GM19372 (cell line): ENCODE measurements around the gene SLC5A10.
"Not testable (repeated sequence)": the region's sequence is repeated elsewhere in the genome, so short reads cannot be mapped to it uniquely, and the experiment has no call there.

ENCODE experiments used
- ATAC-seq: cut with Tn5 transposase; IDR thresholded peaks from one replicate; pipeline ENCODE4 v1.9.1; 2021; ENCODE audit warnings: mild to moderate bottlenecking, low read depth, moderate library complexity; ENCODE audit not compliant: unreplicated experiment

The SLC5A10 gene

DNA sequence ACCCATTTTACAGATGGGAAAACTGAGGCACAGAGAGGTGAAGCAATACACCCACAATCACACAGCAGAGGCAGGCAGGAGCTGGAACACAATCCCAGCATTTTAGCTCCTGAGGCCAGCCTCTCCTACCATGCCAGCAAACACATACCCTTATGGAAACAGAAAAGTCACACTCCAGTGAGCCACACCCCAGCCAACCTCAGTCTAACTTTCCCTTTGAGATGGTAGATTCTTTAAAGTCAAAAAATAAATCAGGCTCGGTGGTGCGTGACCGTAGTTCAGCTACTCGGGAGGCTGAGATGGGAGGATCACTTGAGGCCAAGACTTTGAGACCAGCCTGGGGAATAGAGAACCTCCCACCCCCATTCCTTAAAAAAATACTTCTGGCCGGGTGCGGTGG, 84.2 kb downstream of the SLC5A10 start:
- not testable (repeated sequence) for ATAC-seq

DNA sequence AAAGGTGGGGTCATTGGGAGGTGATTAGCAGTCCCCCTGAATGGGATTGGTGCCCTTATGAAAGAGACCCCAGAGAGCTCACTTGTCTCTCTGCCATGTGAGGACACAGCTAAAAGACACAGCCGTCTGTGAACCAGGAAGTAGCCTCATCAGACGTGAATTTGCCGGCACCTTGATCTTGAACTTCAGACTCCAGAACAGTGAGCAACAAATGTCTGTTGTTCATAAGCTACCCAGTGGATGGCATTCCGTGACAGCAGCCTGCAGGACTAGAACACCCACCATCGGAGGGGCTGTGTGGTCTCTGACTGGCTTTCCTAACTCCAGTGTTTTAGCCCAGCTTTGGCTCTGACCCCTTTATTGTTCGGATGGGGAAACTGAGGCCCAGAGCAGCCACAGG, 85.6 kb downstream of the SLC5A10 start:
- ATAC-seq, result not testable (repeated sequence)

- ATAC-seq, result not testable (repeated sequence)
Observed at GRCh38 chr17:19038007-19038406, 86.0 kb downstream of the SLC5A10 start.

DNA sequence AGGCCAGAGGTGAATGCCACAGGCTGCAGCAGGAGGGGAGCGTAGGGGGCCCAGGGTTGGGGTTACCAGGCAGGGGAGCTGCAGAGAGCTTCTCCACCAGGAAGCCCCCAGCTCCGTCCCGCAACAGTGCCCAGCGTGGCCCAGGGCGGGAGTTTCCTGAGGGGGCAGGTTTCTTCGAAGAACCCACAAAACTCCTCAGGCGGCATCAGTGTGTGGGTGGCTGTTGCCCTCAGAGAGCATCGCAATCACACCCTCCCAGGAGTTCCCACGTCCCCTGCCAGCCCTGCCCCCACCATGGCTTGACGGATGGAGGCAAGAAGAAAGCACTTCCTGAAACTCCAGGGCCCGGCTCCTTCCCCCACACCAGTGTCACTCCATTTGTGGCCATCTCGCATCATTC, 86.8 kb downstream of the SLC5A10 start:
- not testable (repeated sequence) for ATAC-seq

GRCh38 chr17:19040350-19040749, 88.4 kb downstream of the SLC5A10 start:
- ATAC-seq, result not testable (repeated sequence)

DNA sequence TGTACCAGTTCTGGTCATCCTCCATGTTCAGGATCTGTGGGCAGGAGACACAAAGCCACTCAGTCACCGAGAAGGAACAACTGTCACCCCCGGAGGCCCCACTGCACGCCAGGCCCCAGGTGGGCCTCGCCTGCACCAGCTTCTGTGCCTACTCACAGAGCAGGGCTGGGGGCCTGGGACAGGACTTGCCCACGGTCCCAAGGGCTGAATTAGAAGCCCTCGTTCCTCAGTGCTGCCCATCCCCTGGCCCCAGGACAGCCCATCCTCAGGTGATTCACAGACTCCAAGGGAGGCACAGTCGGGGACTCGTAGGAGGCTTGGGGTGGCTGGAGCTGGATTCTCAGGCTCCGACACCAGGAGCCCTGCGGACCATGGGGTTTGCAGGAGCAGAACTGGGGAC, 89.9 kb downstream of the SLC5A10 start:
- ATAC-seq, result not testable (repeated sequence)

- ATAC-seq, result not testable (repeated sequence)
Observed at GRCh38 chr17:19042369-19042768, 90.4 kb downstream of the SLC5A10 start.

GRCh38 chr17:19043032-19043431, 91.1 kb downstream of the SLC5A10 start:
- not testable (repeated sequence) for ATAC-seq

DNA sequence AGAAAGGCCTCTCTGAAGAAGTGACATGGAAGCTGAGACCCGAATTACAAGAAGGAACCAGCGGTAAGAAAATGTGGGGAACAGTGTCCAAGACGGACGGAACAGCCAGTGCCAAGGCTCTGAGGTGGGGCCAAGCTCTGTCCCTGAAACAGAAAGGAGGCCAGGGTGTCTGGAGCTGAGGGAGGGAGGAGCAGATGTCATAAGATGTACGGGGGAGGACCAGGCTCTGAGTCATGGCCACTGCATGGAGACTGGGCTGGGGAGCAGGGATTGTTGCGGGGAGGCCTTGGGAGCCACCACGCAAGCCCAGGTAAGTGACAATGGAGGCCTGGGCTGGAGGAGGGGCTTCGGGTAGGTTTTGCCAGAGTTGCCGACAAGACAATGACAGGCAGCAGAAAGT, 92.7 kb downstream of the SLC5A10 start:
- not testable (repeated sequence) for ATAC-seq

- ATAC-seq, result not testable (repeated sequence)
Observed at GRCh38 chr17:19046782-19047375, 94.9 kb downstream of the SLC5A10 start, which contains the start of gene GRAP. GRAP (minus strand) TSS chr17:19046957; CDS start chr17:19046926, 31 bp downstream.

DNA sequence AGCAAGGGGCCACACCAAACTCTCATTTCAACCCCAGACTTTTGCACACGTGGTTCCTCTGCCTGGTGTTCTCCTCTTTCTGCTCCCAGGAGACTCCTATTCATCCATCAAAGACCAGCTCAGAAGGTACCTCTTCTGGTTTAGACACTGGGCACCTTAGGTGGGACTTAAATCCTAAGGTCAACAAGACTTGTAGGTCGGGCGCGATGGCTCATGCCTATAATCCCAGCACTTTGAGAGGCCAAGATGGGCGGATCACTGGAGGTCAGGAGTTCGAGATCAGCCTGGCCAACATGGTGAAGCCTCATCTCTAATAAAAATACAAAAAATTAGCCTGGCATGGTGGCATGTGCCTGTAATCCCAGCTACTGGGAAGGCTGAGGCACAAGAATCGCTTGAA, 95.5 kb downstream of the SLC5A10 start:
- ATAC-seq, result not testable (repeated sequence)

DNA sequence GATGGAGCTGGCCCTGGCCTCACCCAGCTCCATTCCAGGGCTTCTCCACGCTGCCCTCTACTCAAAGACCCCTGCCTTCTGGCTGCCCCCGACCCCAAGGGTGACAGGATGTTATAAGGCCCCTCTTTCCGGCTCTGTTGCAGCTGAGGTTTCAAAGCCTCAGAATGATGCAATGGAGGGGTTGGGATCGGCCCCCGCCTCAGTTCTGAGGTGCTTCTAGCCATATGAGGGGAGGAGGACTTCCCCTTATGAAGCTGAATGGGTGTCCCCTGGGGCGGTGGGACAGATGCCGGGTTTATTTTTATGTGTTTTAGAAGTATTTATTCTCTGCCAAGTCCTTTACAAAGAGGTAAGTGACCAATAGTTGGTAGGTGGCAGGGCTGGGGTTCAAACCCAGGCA, 96.9 kb downstream of the SLC5A10 start:
- ATAC-seq, result not testable (repeated sequence)

DNA sequence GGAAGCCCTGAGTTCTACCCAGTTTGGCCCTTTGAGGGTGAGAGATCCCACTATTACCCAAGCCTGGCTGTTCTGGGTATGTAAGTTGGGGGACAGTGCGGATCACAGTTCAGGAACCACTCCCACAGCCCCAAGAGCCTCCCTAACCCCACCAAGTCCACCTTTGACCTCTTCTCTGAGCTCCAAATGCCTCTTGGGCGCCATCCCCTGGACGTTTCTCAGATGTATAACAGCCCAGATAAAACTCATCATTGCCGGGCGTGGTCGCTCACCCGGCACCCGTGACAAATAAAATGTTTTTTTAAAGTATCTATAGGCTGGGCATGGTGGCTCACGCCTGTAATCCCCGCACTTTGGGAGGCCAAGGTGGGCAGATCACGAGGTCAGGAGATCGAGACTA, 103.5 kb downstream of the SLC5A10 start:
- ATAC-seq, result not testable (repeated sequence)

GRCh38 chr17:19062009-19062717, 110.2 kb downstream of the SLC5A10 start:
- ATAC-seq, result peak; percentile 16

GRCh38 chr17:19062718-19063325, 110.9 kb downstream of the SLC5A10 start:
- peak; percentile 63 for ATAC-seq

DNA sequence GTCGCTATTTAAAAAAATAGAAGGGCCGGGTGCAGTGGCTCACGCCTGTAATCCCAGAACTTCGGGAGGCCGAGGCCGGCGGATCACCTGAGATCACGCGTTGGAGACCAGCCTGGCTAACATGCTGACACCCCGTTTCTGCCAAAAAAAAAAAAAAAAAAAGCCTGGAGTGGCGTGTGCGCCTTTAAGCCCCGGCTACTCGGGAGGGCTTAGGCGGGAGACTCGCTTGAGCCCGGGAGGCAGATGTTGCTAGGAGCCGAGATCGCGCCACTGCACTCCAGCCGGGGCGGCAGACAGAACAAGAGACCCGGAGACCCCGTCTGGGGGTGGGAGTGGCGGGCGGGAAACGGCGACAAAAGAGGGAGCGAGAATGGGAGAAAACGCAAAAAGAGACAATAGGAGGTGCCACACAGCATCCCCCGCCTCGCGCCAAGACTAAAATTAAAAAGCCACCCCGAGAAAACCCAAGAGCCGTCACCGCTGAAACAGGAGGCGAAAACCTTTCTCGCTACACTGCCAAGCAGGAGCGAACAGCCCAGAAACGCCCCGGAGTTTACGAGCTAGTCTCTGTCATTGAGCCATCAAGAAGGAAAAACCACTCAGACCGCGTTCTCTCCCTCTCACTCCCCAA, 111.5 kb downstream of the SLC5A10 start:
- peak; percentile 28 for ATAC-seq

DNA sequence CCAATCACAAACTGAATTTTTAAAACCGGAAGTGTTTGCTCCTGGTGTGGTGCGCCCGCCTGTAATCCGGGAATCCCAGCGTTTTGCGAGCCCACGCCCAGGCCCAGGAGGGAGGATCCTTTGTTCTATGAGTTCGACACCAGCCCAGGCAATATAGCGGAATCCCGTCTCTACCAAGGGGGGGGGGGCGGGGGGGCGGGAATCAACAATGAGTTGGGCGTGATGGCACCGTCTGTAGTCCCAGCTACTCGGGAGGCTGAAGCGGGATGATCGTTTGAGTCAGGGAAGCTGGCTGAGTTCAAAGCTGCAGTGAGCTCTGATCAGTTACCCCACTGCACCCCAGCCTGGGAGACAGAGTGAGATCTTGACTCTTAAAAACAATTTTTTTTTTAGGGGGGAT, 112.4 kb downstream of the SLC5A10 start:
- ATAC-seq, result not testable (repeated sequence)

DNA sequence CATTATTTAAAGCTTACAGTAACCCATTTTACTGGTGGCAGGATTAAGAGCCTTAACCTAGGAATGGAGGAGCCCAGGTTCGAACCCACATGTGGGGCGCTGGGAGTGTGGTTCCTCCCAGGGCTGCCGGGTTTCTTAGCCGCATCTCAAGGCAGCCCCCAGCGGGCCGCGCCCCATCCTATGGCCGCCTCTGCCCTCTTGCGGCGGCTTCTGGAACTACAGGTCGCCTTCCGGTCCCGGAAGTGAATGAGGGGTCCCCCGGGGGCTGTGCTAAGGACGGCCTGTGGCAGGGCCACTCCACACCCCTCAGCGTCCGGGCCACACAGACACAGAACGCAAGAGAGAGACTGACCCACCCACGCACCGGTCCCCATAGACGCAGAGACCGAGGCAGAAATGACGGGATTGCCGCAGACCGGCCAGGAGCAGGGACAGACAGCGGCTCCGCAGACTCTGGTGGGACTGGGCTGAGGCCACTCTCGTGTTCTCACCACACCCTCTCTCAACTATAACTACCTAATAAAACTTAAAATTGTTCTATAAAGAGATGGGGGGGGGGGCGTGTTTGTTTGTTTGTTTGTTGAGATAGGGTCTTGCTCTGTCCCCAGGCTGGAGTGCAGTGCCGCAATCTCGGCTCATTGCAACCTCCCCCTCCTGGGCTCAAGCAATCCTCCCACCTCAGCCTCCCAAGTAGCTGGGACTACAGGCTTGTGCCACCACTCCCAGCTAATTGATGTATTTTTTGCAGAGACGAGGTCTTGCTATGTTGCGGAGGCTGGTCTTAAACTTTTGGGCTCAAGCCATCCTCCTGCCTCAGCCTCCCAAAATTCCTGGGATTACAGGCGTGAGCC, 118.6 kb downstream of the SLC5A10 start:
- peak; percentile 79 for ATAC-seq
